HCT116 (cell line): ENCODE data around the gene WDR76. TPM values are rescaled to one million over a fixed set of nuclear protein-coding genes. Genes with fewer than 3 reads are reported as not detected.

Experiments
- ATAC-seq: fragments of 200-7000 bp; cut with Tn5 transposase; 2 replicates; pipeline ENCODE4 v1.9.1; 2020; ENCODE audit warnings: mild to moderate bottlenecking, moderate library complexity
- BruUV-seq: library from RNA; stranded (reverse); fragments of 400-500 nt; replicated peaks from 2 replicates; lab custom pipeline; 2021; lab: Mats Ljungman, UMichigan
- CTCF ChIA-PET: fragments of 300-600 bp; sonication (Branson Sonifier 250); formaldehyde crosslinking; loops from one replicate; lab custom pipeline; 2021; ENCODE audit warnings: antibody characterized with exemption; lab: Charles Lee
- POLR2A ChIA-PET: fragments of 300-600, 350-600 bp; sonication (Branson Sonifier 250); formaldehyde crosslinking; loops from one replicate; lab custom pipeline; 2021; ENCODE audit warnings: antibody characterized with exemption; lab: Charles Lee
- RAD21 ChIA-PET, 2 experiments: fragments of 300-600 bp; sonication (Branson Sonifier 250); formaldehyde crosslinking; loops; one replicate each; lab custom pipeline; 2023; ENCODE audit warnings: low total read pairs in 2 of 2; ENCODE audit not compliant: uncharacterized antibody in 2 of 2, unreplicated experiment in 2 of 2, low non-redundant PET in 1 of 2; lab: Charles Lee
- DNase-seq: peaks from one replicate; pipeline ENCODE4 v3.0.0-alpha.2; 2010; ENCODE audit warnings: low read depth, low spot score
- H2AFZ ChIP-seq: fragments of 200-600 bp; shearing (Covaris generic), sonication (generic); 2 replicates; pipeline ENCODE4 v1.6.1; 2017; ENCODE audit warnings: low read depth, mixed run types, mixed read lengths, antibody characterized with exemption, low read length; ENCODE audit not compliant: poor library complexity, severe bottlenecking
- H3K27ac ChIP-seq: 2 replicates; pipeline ENCODE4 v1.5.1; 2012; ENCODE audit warnings: low read depth, low read length
- H3K27me3 ChIP-seq: fragments of 200-600 bp; sonication (generic); 2 replicates; pipeline ENCODE4 v1.6.1; 2016; ENCODE audit warnings: mixed run types, low read length, mixed read lengths; ENCODE audit not compliant: insufficient read depth
- H3K36me3 ChIP-seq, 2 experiments: fragments of 200-500 bp in 1 of 2; fragments of 200-600 bp in 1 of 2; sonication (Bioruptor generic) in 1 of 2; sonication (generic) in 1 of 2; 2 replicates each; pipeline versions ENCODE4 v1.5.1 to v1.6.1; 2014 to 2016; ENCODE audit warnings: low read length in 2 of 2, inconsistent platforms in 1 of 2, mixed read lengths in 1 of 2, mixed run types in 1 of 2; ENCODE audit not compliant: insufficient read depth in 2 of 2, control insufficient read depth in 1 of 2
- H3K4me1 ChIP-seq, 2 experiments: fragments of 200-600 bp in 1 of 2; sonication (generic) in 1 of 2; 2 replicates each; pipeline versions ENCODE4 v1.5.1 to v1.6.1; 2012 to 2017; ENCODE audit warnings: low read length in 2 of 2, inconsistent platforms in 1 of 2, mild to moderate bottlenecking in 1 of 2, mixed read lengths in 1 of 2, mixed run types in 1 of 2, moderate library complexity in 1 of 2; ENCODE audit not compliant: insufficient read depth in 2 of 2, control insufficient read depth in 1 of 2
- H3K4me2 ChIP-seq: fragments of 200-600 bp; sonication (generic); 2 replicates; pipeline ENCODE4 v1.6.1; 2017; ENCODE audit warnings: mixed run types, low read length, mixed read lengths
- H3K4me3 ChIP-seq, 2 experiments: fragments of 200-600 bp in 1 of 2; sonication (generic) in 1 of 2; replicated peaks in 1 of 2; 2 replicates each; pipeline ENCODE4 v1.5.1; 2011 to 2016; ENCODE audit warnings: low read length in 2 of 2, control low read depth in 1 of 2, low read depth in 1 of 2, mild to moderate bottlenecking in 1 of 2, mixed read lengths in 1 of 2, mixed run types in 1 of 2
- H3K79me2 ChIP-seq: fragments of 200-600 bp; sonication (generic); 2 replicates; pipeline ENCODE4 v1.6.1; 2017; ENCODE audit warnings: mild to moderate bottlenecking, mixed run types, low read length, moderate library complexity, mixed read lengths; ENCODE audit not compliant: insufficient read depth
- H3K9ac ChIP-seq: fragments of 200-600 bp; sonication (generic); 2 replicates; pipeline ENCODE4 v1.6.1; 2016; ENCODE audit warnings: low read length, mixed read lengths
- H3K9me2 ChIP-seq: fragments of 200-600 bp; sonication (generic), shearing (Covaris generic); 2 replicates; pipeline ENCODE4 v1.6.1; 2017; ENCODE audit warnings: mixed run types, mild to moderate bottlenecking, moderate library complexity; ENCODE audit not compliant: insufficient read depth
- H3K9me3 ChIP-seq, 2 experiments: fragments of 200-500 bp in 1 of 2; fragments of 200-600 bp in 1 of 2; sonication (Bioruptor generic) in 1 of 2; sonication (generic) in 1 of 2; 2 replicates each; pipeline ENCODE4 v1.6.1; 2014 to 2017; ENCODE audit warnings: low read length in 2 of 2, mixed read lengths in 2 of 2, inconsistent platforms in 1 of 2, low read depth in 1 of 2, mild to moderate bottlenecking in 1 of 2, mixed run types in 1 of 2, moderate library complexity in 1 of 2; ENCODE audit not compliant: control insufficient read depth in 1 of 2, insufficient read depth in 1 of 2
- H4K20me1 ChIP-seq: fragments of 200-600 bp; sonication (generic), shearing (Covaris generic); 2 replicates; pipeline ENCODE4 v1.6.1; 2017; ENCODE audit warnings: mixed run types, mild to moderate bottlenecking, moderate library complexity; ENCODE audit not compliant: insufficient read depth
- ATF3 ChIP-seq: IDR thresholded peaks from 2 replicates; pipeline ENCODE4 v1.6.1; 2012
- CBX3 ChIP-seq: IDR thresholded peaks from 2 replicates; pipeline ENCODE4 v1.6.1; 2012; ENCODE audit warnings: low read depth
- CEBPB ChIP-seq: IDR thresholded peaks from 2 replicates; pipeline ENCODE4 v1.6.1; 2012; ENCODE audit warnings: low read depth
- EGR1 ChIP-seq: IDR thresholded peaks from 2 replicates; pipeline ENCODE4 v1.6.1; 2012; ENCODE audit warnings: low read depth
- ELF1 ChIP-seq: IDR thresholded peaks from 2 replicates; pipeline ENCODE4 v1.6.1; 2012; ENCODE audit warnings: low read depth, borderline replicate concordance
- EZH2 ChIP-seq: fragments of 200-600 bp; sonication (generic); IDR thresholded peaks from 2 replicates; pipeline ENCODE4 v1.6.1; 2017; ENCODE audit warnings: antibody characterized with exemption, mixed run types
- EZH2phosphoT487 ChIP-seq: fragments of 200-600 bp; IDR thresholded peaks from 2 replicates; pipeline ENCODE4 v1.6.1; 2018; ENCODE audit warnings: antibody characterized with exemption, borderline replicate concordance
- FOSL1 ChIP-seq: IDR thresholded peaks from 2 replicates; pipeline ENCODE4 v1.6.1; 2012; ENCODE audit warnings: low read depth
- JUND ChIP-seq: IDR thresholded peaks from 2 replicates; pipeline ENCODE4 v1.6.1; 2012
- POLR2AphosphoS5 ChIP-seq: IDR thresholded peaks from 2 replicates; pipeline ENCODE4 v1.6.1; 2011; ENCODE audit warnings: mild to moderate bottlenecking, low read depth, low read length, moderate library complexity
- RAD21 ChIP-seq: IDR thresholded peaks from 2 replicates; pipeline ENCODE4 v1.6.1; 2012; ENCODE audit warnings: low read depth, mild to moderate bottlenecking
- SP1 ChIP-seq: IDR thresholded peaks from 2 replicates; pipeline ENCODE4 v1.6.1; 2012; ENCODE audit warnings: low read depth
- SRF ChIP-seq: IDR thresholded peaks from 2 replicates; pipeline ENCODE4 v1.6.1; 2012; ENCODE audit warnings: low read depth
- TCF7L2 ChIP-seq: IDR thresholded peaks from 2 replicates; pipeline ENCODE4 v1.7.0; 2011; ENCODE audit warnings: borderline replicate concordance, inconsistent platforms; ENCODE audit not compliant: insufficient read depth, insufficient read length; ENCODE audit errors: extremely low read depth
- YY1 ChIP-seq: IDR thresholded peaks from 2 replicates; pipeline ENCODE4 v1.6.1; 2011; ENCODE audit warnings: low read length, low read depth, moderate library complexity, mild to moderate bottlenecking; ENCODE audit not compliant: insufficient replicate concordance; ENCODE audit errors: extremely low read depth
- ZFX ChIP-seq: fragments of 450-650 bp; IDR thresholded peaks from 2 replicates; pipeline ENCODE4 v1.6.1; 2017
- ZNF274 ChIP-seq: fragments of 200-500 bp; sonication (Bioruptor generic); IDR thresholded peaks from 2 replicates; pipeline ENCODE4 v1.6.1; 2014; ENCODE audit warnings: mild to moderate bottlenecking, low read depth, low read length, inconsistent platforms
- intact Hi-C: fragments of 100-400 bp; cut with micrococcal nuclease; formaldehyde crosslinking; loops from 2 replicates; pipeline ENCODE4 v1.10.0; 2022
- total RNA-seq: library from RNA; stranded (reverse); gene quantifications from one replicate; pipeline ENCODE4 v1.2.1, GENCODE V29; 2021; ENCODE audit not compliant: unreplicated experiment
- TF ChIP-seq, protein P1 (sequence below): IDR thresholded peaks from 2 replicates; pipeline ENCODE4 v1.6.1; 2012; ENCODE audit warnings: low read depth
- TF ChIP-seq, protein P2 (sequence below), 3 experiments: fragments of 200-600 bp in 1 of 3; sonication (generic) in 1 of 3; IDR thresholded peaks in 2 of 3; conservative IDR thresholded peaks in 1 of 3; 2 replicates each; pipeline ENCODE4 v1.5.1; 2012 to 2017; ENCODE audit warnings: low read depth in 2 of 3, low read length in 2 of 3, antibody characterized with exemption in 1 of 3, borderline replicate concordance in 1 of 3, control low read depth in 1 of 3, mild to moderate bottlenecking in 1 of 3, mixed read lengths in 1 of 3, mixed run types in 1 of 3, moderate library complexity in 1 of 3; ENCODE audit not compliant: insufficient read depth in 1 of 3
- TF ChIP-seq, protein P3 (sequence below): IDR thresholded peaks from 2 replicates; pipeline ENCODE4 v1.6.1; 2012

Gene WDR76
- total RNA-seq, 1 experiment from 2014 or later: 33.0 TPM

GRCh38 chr15:43895586-43895985, 68.8 kb downstream of the WDR76 start:
- Histone ChIP-seq H3K79me2 (no peaks in the 10 kb centered on the region), H3K36me3 (peaks cover 11 to 12% of the 10 kb centered on the region in 2 experiments; a peak in 3 of 4 replicates), H4K20me1 (no peaks in the 10 kb centered on the region)
- BruUV-seq: no TSS peak
- TF ChIP-seq SP1 (no peak), ATF3 (no peak), POLR2AphosphoS5 (no peak), JUND (no peak), CBX3 (no peak), ELF1 (no peak), EZH2phosphoT487 (no peak), ZNF274 (no peak), CEBPB (no peak), FOSL1 (no peak), EZH2 (no peak), RAD21 (no peak), EGR1 (no peak), SRF (no peak), YY1 (no peak), ZFX (no peak), TCF7L2 (no peak)
- TF ChIP-seq, protein P1, sequence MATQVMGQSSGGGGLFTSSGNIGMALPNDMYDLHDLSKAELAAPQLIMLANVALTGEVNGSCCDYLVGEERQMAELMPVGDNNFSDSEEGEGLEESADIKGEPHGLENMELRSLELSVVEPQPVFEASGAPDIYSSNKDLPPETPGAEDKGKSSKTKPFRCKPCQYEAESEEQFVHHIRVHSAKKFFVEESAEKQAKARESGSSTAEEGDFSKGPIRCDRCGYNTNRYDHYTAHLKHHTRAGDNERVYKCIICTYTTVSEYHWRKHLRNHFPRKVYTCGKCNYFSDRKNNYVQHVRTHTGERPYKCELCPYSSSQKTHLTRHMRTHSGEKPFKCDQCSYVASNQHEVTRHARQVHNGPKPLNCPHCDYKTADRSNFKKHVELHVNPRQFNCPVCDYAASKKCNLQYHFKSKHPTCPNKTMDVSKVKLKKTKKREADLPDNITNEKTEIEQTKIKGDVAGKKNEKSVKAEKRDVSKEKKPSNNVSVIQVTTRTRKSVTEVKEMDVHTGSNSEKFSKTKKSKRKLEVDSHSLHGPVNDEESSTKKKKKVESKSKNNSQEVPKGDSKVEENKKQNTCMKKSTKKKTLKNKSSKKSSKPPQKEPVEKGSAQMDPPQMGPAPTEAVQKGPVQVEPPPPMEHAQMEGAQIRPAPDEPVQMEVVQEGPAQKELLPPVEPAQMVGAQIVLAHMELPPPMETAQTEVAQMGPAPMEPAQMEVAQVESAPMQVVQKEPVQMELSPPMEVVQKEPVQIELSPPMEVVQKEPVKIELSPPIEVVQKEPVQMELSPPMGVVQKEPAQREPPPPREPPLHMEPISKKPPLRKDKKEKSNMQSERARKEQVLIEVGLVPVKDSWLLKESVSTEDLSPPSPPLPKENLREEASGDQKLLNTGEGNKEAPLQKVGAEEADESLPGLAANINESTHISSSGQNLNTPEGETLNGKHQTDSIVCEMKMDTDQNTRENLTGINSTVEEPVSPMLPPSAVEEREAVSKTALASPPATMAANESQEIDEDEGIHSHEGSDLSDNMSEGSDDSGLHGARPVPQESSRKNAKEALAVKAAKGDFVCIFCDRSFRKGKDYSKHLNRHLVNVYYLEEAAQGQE: no peak
- TF ChIP-seq, protein P2, sequence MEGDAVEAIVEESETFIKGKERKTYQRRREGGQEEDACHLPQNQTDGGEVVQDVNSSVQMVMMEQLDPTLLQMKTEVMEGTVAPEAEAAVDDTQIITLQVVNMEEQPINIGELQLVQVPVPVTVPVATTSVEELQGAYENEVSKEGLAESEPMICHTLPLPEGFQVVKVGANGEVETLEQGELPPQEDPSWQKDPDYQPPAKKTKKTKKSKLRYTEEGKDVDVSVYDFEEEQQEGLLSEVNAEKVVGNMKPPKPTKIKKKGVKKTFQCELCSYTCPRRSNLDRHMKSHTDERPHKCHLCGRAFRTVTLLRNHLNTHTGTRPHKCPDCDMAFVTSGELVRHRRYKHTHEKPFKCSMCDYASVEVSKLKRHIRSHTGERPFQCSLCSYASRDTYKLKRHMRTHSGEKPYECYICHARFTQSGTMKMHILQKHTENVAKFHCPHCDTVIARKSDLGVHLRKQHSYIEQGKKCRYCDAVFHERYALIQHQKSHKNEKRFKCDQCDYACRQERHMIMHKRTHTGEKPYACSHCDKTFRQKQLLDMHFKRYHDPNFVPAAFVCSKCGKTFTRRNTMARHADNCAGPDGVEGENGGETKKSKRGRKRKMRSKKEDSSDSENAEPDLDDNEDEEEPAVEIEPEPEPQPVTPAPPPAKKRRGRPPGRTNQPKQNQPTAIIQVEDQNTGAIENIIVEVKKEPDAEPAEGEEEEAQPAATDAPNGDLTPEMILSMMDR (IDR thresholded peaks at IDR 0.05 in 2 of 3, conservative IDR thresholded peaks at IDR 0.05 in 1 of 3; ENCODE audit: borderline replicate concordance in 1 of 3, insufficient read depth in 1 of 3, low read depth in 2 of 3, low read length in 2 of 3): no peak
- TF ChIP-seq, protein P3, sequence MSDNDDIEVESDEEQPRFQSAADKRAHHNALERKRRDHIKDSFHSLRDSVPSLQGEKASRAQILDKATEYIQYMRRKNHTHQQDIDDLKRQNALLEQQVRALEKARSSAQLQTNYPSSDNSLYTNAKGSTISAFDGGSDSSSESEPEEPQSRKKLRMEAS: no peak
- TF ChIP-seq, all 23 proteins: peak for 0
- H3K27ac ChIP-seq: no peak overlapping the region
- no peaks in the 10 kb centered on the region for H3K9me3 ChIP-seq
- ChIA-PET POLR2A (no interaction called here), CTCF (no interaction called here), RAD21 (no interaction called here)
- ATAC-seq: no peak
- H3K4me2 ChIP-seq: no peak overlapping the region
- H3K4me3 ChIP-seq: no peak overlapping the region
- no peak overlapping the region for H2AFZ ChIP-seq
- intact Hi-C loops: no loop called here
- no peaks in the 10 kb centered on the region for H3K27me3 ChIP-seq
- DNase-seq: no peak
- no peaks in the 10 kb centered on the region for H3K9me2 ChIP-seq
- H3K9ac ChIP-seq: no peak overlapping the region
- H3K4me1 ChIP-seq: peaks cover 0 to 7% of the 10 kb centered on the region in 2 experiments; a peak in 1 of 4 replicates
